K562 (cell line): Measurements from ENCODE around the gene UPF1.

Experiments
- BRCA1 ChIP-seq, 2 experiments: fragments of 450-650 bp in 1 of 2; sonication (generic) in 1 of 2; formaldehyde crosslinking in 1 of 2; IDR thresholded peaks; 2 replicates each; pipeline versions ENCODE4 v1.5.0 to v1.6.1; 2017 to 2020; ENCODE audit warnings: mild to moderate bottlenecking in 1 of 2, missing genetic modification reagents in 1 of 2
- CTCF ChIP-seq, 3 experiments: IDR thresholded peaks in 2 of 3; conservative IDR thresholded peaks in 1 of 3; 2 replicates each; pipeline ENCODE4 v1.5.1; 2011 to 2012; ENCODE audit warnings: low read length in 3 of 3, mild to moderate bottlenecking in 3 of 3, control low read depth in 2 of 3, improper control_type of control experiment in 1 of 3, inconsistent platforms in 1 of 3, low read depth in 1 of 3, mixed read lengths in 1 of 3, moderate library complexity in 1 of 3; ENCODE audit not compliant: insufficient read depth in 2 of 3
- HDAC6 ChIP-seq: IDR thresholded peaks from 2 replicates; pipeline ENCODE4 v1.6.1; 2012; ENCODE audit warnings: low read depth, mild to moderate bottlenecking, control low read depth, inconsistent platforms, low read length, moderate library complexity
- MCM7 ChIP-seq, 2 experiments: fragments of 450-650 bp; IDR thresholded peaks; 2 replicates each; pipeline ENCODE4 v1.6.1; 2016 to 2018
- TEAD4 ChIP-seq, 2 experiments: sonication (generic) in 1 of 2; formaldehyde crosslinking in 1 of 2; IDR thresholded peaks; 2 replicates each; pipeline versions ENCODE4 v1.6.1 to v1.8.0; 2012 to 2022; ENCODE audit warnings: borderline replicate concordance in 1 of 2, inconsistent platforms in 1 of 2, low read length in 1 of 2, mild to moderate bottlenecking in 1 of 2, missing genetic modification reagents in 1 of 2
- ZBTB11 ChIP-seq, 3 experiments: fragments of 200-800 bp in 1 of 3; fragments of 250-450 bp in 1 of 3; fragments of 450-650 bp in 1 of 3; sonication (Bioruptor Pico) in 1 of 3; sonication (Bioruptor generic) in 1 of 3; formaldehyde crosslinking in 1 of 3; IDR thresholded peaks; 2 replicates each; pipeline versions ENCODE4 v1.6.1 to v1.8.0; 2016 to 2022; ENCODE audit warnings: mild to moderate bottlenecking in 2 of 3, missing genetic modification characterization in 2 of 3, missing compliant biosample characterization in 1 of 3, moderate library complexity in 1 of 3
- ZNF224 ChIP-seq: sonication (generic); formaldehyde crosslinking; IDR thresholded peaks from 2 replicates; pipeline ENCODE4 v1.8.0; 2022; ENCODE audit warnings: mild to moderate bottlenecking, missing genetic modification reagents
- ZNF561 ChIP-seq: fragments of 450-650 bp; formaldehyde crosslinking; conservative IDR thresholded peaks from 2 replicates; pipeline ENCODE4 v1.4.0; 2020; ENCODE audit warnings: mild to moderate bottlenecking, moderate library complexity
- TF ChIP-seq, protein P1 (sequence below), 2 experiments: fragments of 450-650 bp; formaldehyde crosslinking in 1 of 2; IDR thresholded peaks; 2 replicates each; pipeline versions ENCODE4 v1.4.0 to v1.6.1; 2014 to 2020; ENCODE audit warnings: mild to moderate bottlenecking in 2 of 2, borderline replicate concordance in 1 of 2, low read depth in 1 of 2
- TF ChIP-seq, protein P2 (sequence below): fragments of 150-350 bp; conservative IDR thresholded peaks from 2 replicates; pipeline ENCODE4 v1.6.1; 2014; ENCODE audit warnings: low read length

DNA sequence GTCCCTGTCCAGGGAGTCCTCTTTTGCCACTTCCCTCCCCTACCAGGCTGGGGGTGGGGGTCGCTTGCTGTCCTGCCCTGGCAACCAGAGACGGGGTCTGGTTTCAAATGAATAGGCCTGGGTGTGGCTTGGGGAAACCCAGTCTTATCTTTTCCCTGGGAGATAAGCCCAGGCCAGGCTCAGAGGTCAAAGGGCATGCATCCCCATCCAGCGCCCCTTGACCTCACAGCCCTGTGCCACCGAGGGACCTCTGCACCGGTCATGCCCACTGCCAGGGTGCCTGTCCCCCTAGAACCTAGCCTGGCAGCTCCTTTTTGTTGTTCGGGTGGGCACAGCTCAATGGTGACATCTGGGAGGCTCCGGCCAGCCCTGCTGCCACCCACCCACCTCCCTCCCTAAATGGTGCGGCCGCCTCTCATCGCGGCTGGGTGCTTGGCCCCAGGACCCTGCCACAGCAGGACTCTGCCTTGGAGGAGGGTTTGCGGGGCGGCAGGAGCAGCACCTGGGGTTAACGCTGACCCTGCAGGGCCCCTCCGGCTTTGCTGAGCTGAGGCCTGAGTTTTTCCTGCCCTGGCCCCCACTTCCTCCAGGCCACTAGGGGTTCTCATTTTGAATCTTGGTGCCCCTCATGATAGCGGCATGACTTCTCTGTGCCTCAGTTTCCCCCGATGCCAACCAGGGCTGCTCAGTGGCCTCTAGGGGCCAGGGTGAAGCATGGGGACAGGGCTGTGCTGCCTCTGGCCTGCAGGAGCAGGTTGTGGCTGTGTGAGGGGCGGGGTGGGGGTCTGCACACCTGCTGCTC lies 67.0 kb downstream of the UPF1 start:
- TF ChIP-seq MCM7 (IDR thresholded peaks at IDR 0.05) (no peak), CTCF (IDR thresholded peaks at IDR 0.05 in 2 of 3, conservative IDR thresholded peaks at IDR 0.05 in 1 of 3; ENCODE audit: insufficient read depth in 2 of 3, low read depth in 1 of 3, low read length in 3 of 3) (no peak), ZBTB11 (CRISPR knock-in tag; IDR thresholded peaks at IDR 0.05) (no peak), TEAD4 (IDR thresholded peaks at IDR 0.05; ENCODE audit: low read length) (no peak), TEAD4 (CRISPR knock-in tag; IDR thresholded peaks at IDR 0.05; ENCODE audit: borderline replicate concordance) (no peak), HDAC6 (no peak), BRCA1 (IDR thresholded peaks at IDR 0.05) (no peak), BRCA1 (CRISPR knock-in tag; IDR thresholded peaks at IDR 0.05) (no peak), ZNF561 (CRISPR knock-in tag) (no peak), ZNF224 (CRISPR knock-in tag) (no peak)
- TF ChIP-seq, protein P1, sequence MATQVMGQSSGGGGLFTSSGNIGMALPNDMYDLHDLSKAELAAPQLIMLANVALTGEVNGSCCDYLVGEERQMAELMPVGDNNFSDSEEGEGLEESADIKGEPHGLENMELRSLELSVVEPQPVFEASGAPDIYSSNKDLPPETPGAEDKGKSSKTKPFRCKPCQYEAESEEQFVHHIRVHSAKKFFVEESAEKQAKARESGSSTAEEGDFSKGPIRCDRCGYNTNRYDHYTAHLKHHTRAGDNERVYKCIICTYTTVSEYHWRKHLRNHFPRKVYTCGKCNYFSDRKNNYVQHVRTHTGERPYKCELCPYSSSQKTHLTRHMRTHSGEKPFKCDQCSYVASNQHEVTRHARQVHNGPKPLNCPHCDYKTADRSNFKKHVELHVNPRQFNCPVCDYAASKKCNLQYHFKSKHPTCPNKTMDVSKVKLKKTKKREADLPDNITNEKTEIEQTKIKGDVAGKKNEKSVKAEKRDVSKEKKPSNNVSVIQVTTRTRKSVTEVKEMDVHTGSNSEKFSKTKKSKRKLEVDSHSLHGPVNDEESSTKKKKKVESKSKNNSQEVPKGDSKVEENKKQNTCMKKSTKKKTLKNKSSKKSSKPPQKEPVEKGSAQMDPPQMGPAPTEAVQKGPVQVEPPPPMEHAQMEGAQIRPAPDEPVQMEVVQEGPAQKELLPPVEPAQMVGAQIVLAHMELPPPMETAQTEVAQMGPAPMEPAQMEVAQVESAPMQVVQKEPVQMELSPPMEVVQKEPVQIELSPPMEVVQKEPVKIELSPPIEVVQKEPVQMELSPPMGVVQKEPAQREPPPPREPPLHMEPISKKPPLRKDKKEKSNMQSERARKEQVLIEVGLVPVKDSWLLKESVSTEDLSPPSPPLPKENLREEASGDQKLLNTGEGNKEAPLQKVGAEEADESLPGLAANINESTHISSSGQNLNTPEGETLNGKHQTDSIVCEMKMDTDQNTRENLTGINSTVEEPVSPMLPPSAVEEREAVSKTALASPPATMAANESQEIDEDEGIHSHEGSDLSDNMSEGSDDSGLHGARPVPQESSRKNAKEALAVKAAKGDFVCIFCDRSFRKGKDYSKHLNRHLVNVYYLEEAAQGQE (IDR thresholded peaks at IDR 0.05; ENCODE audit: borderline replicate concordance), result no peak
- TF ChIP-seq, protein P1 (CRISPR knock-in tag; IDR thresholded peaks at IDR 0.05; ENCODE audit: low read depth), result no peak
- TF ChIP-seq, protein P2, sequence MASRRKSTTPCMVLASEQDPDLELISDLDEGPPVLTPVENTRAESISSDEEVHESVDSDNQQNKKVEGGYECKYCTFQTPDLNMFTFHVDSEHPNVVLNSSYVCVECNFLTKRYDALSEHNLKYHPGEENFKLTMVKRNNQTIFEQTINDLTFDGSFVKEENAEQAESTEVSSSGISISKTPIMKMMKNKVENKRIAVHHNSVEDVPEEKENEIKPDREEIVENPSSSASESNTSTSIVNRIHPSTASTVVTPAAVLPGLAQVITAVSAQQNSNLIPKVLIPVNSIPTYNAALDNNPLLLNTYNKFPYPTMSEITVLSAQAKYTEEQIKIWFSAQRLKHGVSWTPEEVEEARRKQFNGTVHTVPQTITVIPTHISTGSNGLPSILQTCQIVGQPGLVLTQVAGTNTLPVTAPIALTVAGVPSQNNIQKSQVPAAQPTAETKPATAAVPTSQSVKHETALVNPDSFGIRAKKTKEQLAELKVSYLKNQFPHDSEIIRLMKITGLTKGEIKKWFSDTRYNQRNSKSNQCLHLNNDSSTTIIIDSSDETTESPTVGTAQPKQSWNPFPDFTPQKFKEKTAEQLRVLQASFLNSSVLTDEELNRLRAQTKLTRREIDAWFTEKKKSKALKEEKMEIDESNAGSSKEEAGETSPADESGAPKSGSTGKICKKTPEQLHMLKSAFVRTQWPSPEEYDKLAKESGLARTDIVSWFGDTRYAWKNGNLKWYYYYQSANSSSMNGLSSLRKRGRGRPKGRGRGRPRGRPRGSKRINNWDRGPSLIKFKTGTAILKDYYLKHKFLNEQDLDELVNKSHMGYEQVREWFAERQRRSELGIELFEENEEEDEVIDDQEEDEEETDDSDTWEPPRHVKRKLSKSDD, result no peak
